Sigmoid colon (tissue), 4 donors: ENCODE results near the gene CDH13.

Experiments
- POLR2A ChIP-seq, 2 donors: fragments of 450-650 bp; IDR thresholded peaks; one replicate each; pipeline ENCODE4 v1.6.1; 2016; ENCODE audit warnings: antibody characterized with exemption in 2 of 2, mild to moderate bottlenecking in 2 of 2, moderate library complexity in 2 of 2
- POLR2AphosphoS5 ChIP-seq, 4 donors: sonication (generic); formaldehyde crosslinking; IDR thresholded peaks; one replicate each; pipeline ENCODE4 v1.6.1; 2017; ENCODE audit warnings: antibody characterized with exemption in 4 of 4
- TF ChIP-seq, protein P1 (sequence below), 4 experiments: fragments of 450-650 bp in 3 of 4; fragments of 200-600 bp in 1 of 4; IDR thresholded peaks; one replicate each; pipeline ENCODE4 v1.5.1; 2016 to 2019; ENCODE audit warnings: antibody characterized with exemption in 4 of 4, mild to moderate bottlenecking in 3 of 4, moderate library complexity in 2 of 4

DNA sequence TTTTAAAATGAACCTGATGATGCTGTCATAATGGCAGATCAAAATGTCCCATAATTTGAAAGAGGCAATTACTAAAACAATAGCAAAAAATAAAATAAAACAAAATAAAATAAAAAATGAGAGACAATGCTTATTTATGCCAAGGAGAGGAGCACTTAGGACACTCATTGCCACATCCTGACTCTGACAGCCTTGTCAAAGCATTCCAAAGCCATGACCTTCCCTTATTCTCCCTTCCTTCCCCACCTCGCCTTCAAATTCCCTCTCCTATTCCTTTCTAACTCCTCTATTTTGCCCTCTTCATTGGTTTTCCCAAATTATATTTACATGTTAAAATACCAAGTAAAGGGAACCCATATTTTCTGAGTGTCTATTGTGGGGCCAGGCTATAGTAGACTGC lies 220.0 kb downstream of the CDH13 start:
- TF ChIP-seq, protein P1, sequence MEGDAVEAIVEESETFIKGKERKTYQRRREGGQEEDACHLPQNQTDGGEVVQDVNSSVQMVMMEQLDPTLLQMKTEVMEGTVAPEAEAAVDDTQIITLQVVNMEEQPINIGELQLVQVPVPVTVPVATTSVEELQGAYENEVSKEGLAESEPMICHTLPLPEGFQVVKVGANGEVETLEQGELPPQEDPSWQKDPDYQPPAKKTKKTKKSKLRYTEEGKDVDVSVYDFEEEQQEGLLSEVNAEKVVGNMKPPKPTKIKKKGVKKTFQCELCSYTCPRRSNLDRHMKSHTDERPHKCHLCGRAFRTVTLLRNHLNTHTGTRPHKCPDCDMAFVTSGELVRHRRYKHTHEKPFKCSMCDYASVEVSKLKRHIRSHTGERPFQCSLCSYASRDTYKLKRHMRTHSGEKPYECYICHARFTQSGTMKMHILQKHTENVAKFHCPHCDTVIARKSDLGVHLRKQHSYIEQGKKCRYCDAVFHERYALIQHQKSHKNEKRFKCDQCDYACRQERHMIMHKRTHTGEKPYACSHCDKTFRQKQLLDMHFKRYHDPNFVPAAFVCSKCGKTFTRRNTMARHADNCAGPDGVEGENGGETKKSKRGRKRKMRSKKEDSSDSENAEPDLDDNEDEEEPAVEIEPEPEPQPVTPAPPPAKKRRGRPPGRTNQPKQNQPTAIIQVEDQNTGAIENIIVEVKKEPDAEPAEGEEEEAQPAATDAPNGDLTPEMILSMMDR (IDR thresholded peaks at IDR 0.05), result no peak
- TF ChIP-seq POLR2A (IDR thresholded peaks at IDR 0.05), result no peak
- TF ChIP-seq POLR2AphosphoS5 (IDR thresholded peaks at IDR 0.05), result no peak
